A673 (cell line): Measurements from ENCODE around the gene TCF7L1. TPM values are rescaled to one million over a fixed set of nuclear protein-coding genes. Genes with fewer than 3 reads are reported as not detected.

ENCODE experiments used
- BruUV-seq: library from RNA; stranded (reverse); fragments of 400-500 nt; replicated peaks from 2 replicates; lab custom pipeline; 2021; lab: Mats Ljungman, UMichigan
- CTCF ChIA-PET: fragments of 300-600 bp; sonication (Branson Sonifier 250); formaldehyde crosslinking; loops from one replicate; lab custom pipeline; 2022; ENCODE audit warnings: antibody characterized with exemption; lab: Charles Lee
- POLR2A ChIA-PET: fragments of 300-600 bp; sonication (Branson Sonifier 250); formaldehyde crosslinking; loops from one replicate; lab custom pipeline; 2022; ENCODE audit warnings: antibody characterized with exemption; ENCODE audit not compliant: low non-redundant PET; lab: Charles Lee
- DNase-seq: peaks from one replicate; pipeline ENCODE4 v3.0.0-alpha.2; 2015; ENCODE audit warnings: low spot score
- H3K27ac ChIP-seq: fragments of 200-600 bp; sonication (generic); 2 replicates; pipeline ENCODE4 v1.5.1; 2016; ENCODE audit warnings: mixed run types, low read depth, mild to moderate bottlenecking, mixed read lengths, antibody characterized with exemption, low read length; ENCODE audit not compliant: poor library complexity, severe bottlenecking
- H3K27me3 ChIP-seq: fragments of 200-600 bp; sonication (generic); replicated peaks from 2 replicates; pipeline ENCODE4 v1.6.1; 2017; ENCODE audit warnings: mixed run types, low read depth, mild to moderate bottlenecking, mixed read lengths, antibody characterized with exemption, low read length; ENCODE audit not compliant: insufficient read depth, poor library complexity
- H3K36me3 ChIP-seq: fragments of 200-600 bp; sonication (generic); 2 replicates; pipeline ENCODE4 v1.6.1; 2016; ENCODE audit warnings: mixed run types, mild to moderate bottlenecking, mixed read lengths, antibody characterized with exemption, low read length; ENCODE audit not compliant: insufficient read depth, poor library complexity, severe bottlenecking
- H3K4me1 ChIP-seq: fragments of 200-600 bp; sonication (generic); 2 replicates; pipeline ENCODE4 v1.6.1; 2017; ENCODE audit warnings: mixed run types, mild to moderate bottlenecking, mixed read lengths, antibody characterized with exemption, low read length; ENCODE audit not compliant: insufficient read depth, poor library complexity, severe bottlenecking
- H3K4me3 ChIP-seq: fragments of 200-600 bp; sonication (generic); 2 replicates; pipeline ENCODE4 v1.5.1; 2016; ENCODE audit warnings: low read depth, mixed run types, mild to moderate bottlenecking, mixed read lengths, low read length; ENCODE audit not compliant: poor library complexity, severe bottlenecking
- H3K9me3 ChIP-seq: fragments of 200-600 bp; sonication (generic); 2 replicates; pipeline ENCODE4 v1.6.1; 2016; ENCODE audit warnings: mixed run types, low read depth, mild to moderate bottlenecking, mixed read lengths, antibody characterized with exemption, low read length; ENCODE audit not compliant: poor library complexity, severe bottlenecking
- EZH2 ChIP-seq: fragments of 200-600 bp; sonication (generic); IDR thresholded peaks from 2 replicates; pipeline ENCODE4 v1.6.1; 2017; ENCODE audit warnings: borderline replicate concordance, low read depth, mild to moderate bottlenecking, mixed read lengths, antibody characterized with exemption, low read length; ENCODE audit not compliant: poor library complexity, severe bottlenecking
- intact Hi-C: fragments of 100-400 bp; cut with micrococcal nuclease; formaldehyde crosslinking; loops from one replicate; pipeline ENCODE4 v1.10.0; 2022; ENCODE audit not compliant: unreplicated experiment
- total RNA-seq: library from RNA; stranded (reverse); gene quantifications from 2 replicates; pipeline ENCODE4 v1.2.3, GENCODE V29; 2021
- TF ChIP-seq, protein P1 (sequence below): fragments of 300-800, 200-600 bp; sonication (generic); conservative IDR thresholded peaks from 2 replicates; pipeline ENCODE4 v1.5.1; 2017; ENCODE audit warnings: low read depth, mild to moderate bottlenecking, antibody characterized with exemption, low read length, moderate library complexity, mixed read lengths

The TCF7L1 gene
- total RNA-seq, 1 experiment from 2014 or later = 21.9 TPM

DNA sequence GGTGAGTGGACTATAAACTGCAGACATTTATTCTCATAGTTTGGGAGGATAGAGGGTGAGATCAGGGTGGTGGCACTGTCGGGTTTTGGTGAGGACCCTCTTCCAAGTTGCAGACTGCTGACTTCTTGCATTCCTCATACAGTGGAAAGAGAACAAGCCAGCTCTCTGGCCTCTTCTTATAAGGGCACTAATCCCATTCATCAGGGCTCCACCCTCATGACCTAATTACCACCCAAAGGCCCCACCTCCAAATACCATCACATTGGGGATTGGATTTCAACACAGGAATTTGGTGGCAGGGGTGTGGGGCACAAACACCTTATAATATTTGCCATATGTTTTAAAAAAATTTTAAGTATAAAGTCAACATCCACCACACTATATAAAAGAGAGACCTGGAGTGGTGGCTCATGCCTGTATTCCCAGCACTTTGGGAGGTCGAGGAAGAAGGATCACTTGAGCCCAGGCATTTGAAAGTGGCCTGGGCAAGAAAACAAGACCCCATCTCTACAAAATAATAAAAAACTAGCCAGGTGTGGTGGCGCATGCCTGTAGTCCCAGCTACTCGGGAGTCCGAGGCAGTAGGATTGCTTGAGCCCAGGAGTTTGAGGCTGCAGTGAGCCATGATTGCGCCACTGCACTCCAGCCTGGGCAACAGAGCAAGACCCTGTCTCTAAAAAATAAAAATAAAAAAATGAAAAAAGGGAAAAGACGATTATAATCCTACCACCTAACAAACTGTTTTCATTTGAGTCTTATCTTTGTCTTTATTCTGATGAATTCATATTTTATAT is 44.0 kb downstream of the TCF7L1 start:
- no peak for TF ChIP-seq EZH2
- TF ChIP-seq, protein P1, sequence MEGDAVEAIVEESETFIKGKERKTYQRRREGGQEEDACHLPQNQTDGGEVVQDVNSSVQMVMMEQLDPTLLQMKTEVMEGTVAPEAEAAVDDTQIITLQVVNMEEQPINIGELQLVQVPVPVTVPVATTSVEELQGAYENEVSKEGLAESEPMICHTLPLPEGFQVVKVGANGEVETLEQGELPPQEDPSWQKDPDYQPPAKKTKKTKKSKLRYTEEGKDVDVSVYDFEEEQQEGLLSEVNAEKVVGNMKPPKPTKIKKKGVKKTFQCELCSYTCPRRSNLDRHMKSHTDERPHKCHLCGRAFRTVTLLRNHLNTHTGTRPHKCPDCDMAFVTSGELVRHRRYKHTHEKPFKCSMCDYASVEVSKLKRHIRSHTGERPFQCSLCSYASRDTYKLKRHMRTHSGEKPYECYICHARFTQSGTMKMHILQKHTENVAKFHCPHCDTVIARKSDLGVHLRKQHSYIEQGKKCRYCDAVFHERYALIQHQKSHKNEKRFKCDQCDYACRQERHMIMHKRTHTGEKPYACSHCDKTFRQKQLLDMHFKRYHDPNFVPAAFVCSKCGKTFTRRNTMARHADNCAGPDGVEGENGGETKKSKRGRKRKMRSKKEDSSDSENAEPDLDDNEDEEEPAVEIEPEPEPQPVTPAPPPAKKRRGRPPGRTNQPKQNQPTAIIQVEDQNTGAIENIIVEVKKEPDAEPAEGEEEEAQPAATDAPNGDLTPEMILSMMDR = no peak
- H3K4me1 ChIP-seq = peaks cover 42% of the 10 kb centered on the region
- ChIA-PET POLR2A (no interaction called here), CTCF (no interaction called here)
- no peaks in the 10 kb centered on the region for H3K9me3 ChIP-seq
- DNase-seq = no peak
- H3K36me3 ChIP-seq = no peaks in the 10 kb centered on the region
- intact Hi-C loops = no loop called here
- BruUV-seq = no TSS peak
- no peak overlapping the region for H3K27ac ChIP-seq
- H3K27me3 ChIP-seq = no peaks in the 10 kb centered on the region
- no peak overlapping the region for H3K4me3 ChIP-seq

DNA sequence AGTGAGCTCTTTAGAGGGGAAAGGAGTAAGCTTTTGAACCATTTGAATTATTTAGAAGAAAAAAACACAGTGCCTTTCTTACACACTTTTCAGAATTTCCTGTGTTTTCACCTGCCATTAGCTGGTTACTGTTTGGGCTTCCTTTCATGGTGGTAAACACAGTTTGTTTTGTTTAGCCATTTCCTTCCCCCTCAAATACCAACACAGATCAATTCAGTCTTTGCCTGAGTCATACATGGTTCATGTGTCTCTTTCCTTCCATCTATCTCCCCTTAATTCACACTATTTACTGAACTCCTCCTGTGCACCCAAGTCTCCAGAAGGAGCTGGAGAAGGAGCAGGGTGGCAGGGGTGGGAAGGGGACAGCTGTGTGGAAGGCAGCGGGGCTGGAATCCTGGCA is 45.0 kb downstream of the TCF7L1 start:
- H3K9me3 ChIP-seq = no peaks in the 10 kb centered on the region
- H3K4me1 ChIP-seq = peaks cover 42% of the 10 kb centered on the region
- intact Hi-C loops = no loop called here
- POLR2A ChIA-PET = no interaction called here
- TF ChIP-seq EZH2 = no peak
- TF ChIP-seq, protein P1 = no peak
- no peak overlapping the region for H3K4me3 ChIP-seq
- CTCF ChIA-PET = no interaction called here
- no TSS peak for BruUV-seq
- H3K27me3 ChIP-seq = no peaks in the 10 kb centered on the region
- DNase-seq = no peak
- no peak overlapping the region for H3K27ac ChIP-seq
- no peaks in the 10 kb centered on the region for H3K36me3 ChIP-seq

DNA sequence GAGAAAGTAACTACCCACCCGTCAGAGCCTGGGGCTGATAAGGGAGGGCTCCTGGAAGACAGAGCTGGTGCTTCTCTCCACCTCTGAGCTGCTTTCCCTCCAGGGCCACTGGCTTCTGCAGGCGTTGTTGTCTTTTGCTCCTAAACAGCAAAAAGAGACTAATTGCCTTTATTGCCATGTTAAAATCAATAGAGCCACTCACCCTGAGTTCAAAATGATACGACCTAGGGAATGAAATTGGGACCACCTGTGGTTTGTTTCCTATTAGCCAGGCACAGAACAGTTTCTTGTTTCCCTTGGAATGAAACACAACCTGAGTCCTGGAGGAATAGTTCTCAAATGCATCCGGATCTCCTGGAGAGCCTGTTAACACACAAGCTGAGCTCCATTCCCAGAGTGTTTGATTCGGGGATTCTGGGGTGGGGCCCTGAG is 45.8 kb downstream of the TCF7L1 start:
- POLR2A ChIA-PET = no interaction called here
- no TSS peak for BruUV-seq
- no peak for TF ChIP-seq EZH2
- TF ChIP-seq, protein P1 = no peak
- H3K27ac ChIP-seq = no peak overlapping the region
- no peaks in the 10 kb centered on the region for H3K27me3 ChIP-seq
- intact Hi-C loops = no loop called here
- H3K36me3 ChIP-seq = no peaks in the 10 kb centered on the region
- no peak for DNase-seq
- H3K4me1 ChIP-seq = peaks cover 42% of the 10 kb centered on the region
- no peak overlapping the region for H3K4me3 ChIP-seq
- CTCF ChIA-PET = no interaction called here
- no peaks in the 10 kb centered on the region for H3K9me3 ChIP-seq
